ENCODE data around the gene FXYD3.
"Not testable (repeated sequence)": the region's sequence is repeated elsewhere in the genome, so short reads cannot be mapped to it uniquely, and the experiment has no call there.

Gene FXYD3

DNA sequence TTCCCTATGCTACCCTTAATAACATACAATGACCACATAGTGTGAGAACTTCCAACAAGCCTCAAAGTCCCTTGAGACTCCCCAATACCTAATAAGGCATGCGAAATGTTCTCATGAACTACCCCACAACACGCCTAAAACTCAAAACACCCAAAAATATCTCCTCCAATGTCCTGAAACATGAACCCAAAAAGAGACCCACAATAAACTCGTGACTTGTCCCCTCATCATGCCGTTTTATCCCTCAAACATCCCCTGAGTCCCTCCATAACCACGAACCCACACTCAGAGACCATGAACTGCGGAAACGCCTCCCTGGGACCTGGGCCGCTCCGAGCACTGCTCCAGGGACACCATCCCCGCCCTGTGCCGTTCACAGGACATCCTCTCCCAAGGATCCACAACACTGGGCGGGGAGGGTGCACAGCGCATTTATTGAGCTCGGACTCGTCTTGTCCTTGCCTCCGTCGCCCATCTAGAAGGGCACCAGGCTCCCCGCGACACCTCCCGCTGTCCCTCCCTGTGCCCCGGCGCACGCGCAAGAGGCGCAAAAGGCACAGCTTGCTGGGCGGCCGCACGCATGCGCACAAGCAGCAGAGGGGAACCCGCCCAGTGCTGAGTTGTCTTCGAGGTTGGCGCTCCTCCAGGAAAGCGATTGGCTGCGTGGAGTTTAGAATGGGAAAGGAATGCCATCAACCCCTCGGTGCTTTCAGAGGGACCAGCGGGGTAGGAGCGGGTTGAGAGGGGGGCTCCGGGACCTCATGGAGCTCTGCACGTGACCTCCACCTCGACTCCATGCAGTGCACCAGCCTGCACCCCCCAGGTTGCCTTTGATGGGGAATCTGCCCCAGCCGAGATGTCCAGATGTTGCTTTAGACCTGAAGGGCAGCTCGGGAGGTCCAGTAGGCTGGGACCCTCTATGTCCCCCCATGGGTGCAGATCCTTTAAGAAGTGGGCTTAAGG, 8.8 kb downstream of the FXYD3 start:
- DNase-seq (ENCODE audit: low read depth) = peak; percentile 77

DNA sequence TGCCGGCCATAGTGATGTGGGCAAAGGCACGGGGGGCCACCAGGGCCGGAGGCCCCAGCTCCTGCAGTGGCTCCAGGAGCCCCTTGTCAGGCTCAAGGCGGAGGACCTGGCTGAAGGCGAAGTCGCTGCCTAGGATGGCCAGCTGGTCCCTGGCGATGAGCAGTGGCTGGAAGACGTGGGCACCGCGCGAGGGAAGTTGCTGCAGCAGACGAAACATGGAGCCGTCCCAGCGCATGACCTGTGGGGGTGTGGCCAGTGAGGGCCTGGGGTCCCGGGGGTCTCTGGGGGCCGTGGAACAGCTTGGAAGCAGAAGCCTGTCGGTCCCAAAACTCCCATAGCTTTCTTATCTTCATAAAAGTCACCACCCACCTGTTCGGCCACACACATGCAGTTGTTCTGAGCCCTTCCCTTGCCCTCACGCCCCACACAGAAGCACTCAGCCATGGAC, 9.7 kb downstream of the FXYD3 start:
- no peak for DNase-seq (ENCODE audit: low read depth)

DNA sequence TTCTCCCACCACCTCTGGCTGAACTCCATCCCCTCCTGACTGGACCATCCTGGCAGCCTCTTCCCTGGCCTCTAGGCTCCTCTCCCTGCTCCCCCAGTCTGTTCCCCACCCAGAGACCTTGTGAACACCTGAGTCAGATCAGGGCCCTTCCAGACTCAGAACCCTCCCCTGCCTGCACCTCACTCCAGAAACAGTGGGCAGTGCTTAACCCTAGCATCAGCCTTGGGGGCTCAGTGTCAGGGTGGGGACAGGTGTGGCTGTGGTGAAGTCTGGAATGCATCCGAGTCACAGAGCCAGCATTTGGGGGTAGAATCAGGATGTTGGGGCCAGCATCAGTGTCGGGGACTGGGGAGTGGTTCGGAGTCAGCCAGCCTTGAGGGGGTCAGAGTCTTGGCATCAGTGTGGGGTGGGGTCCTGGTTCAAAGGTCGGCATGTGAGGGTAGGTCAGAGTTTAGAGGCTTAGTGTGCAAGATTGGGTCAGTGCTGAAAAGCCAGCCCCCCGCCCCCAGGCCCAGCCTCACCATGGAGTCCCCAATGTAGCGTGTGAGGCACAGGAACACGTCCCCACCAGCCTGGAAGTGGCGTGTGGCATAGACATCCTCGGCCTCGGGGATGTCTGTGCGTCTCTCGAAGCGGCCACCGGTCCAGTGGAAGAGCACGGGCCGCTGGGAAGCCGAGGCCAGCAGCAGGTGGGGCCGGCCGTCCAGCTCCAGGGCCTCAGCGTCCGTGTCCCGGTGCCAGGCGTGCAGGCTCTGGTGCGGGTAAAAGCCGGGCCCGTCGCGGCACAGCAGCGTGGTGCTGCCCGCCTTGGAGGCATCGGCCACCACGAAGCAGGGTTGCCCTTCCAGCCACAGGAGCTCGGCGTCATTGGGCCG, 10.4 kb downstream of the FXYD3 start:
- no peak for DNase-seq (ENCODE audit: low read depth)

DNA sequence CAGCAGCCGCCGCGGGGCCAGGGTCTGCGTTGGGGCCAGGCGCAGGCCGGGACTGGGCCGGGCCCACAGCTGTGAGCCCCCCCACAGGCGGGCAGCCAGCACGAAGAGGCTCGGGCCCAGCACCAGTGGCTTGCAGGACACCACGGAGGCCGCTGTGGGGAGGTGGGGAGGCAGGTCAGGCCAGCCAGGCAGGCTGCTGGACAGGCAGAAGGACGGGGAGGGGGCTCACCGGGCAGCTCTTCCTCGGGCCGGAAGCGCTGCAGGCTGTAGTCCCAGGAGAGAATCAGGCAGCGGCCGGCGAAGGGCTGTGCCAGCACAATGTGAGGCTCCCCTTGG, 11.0 kb downstream of the FXYD3 start:
- DNase-seq (ENCODE audit: low read depth) = no peak

DNA sequence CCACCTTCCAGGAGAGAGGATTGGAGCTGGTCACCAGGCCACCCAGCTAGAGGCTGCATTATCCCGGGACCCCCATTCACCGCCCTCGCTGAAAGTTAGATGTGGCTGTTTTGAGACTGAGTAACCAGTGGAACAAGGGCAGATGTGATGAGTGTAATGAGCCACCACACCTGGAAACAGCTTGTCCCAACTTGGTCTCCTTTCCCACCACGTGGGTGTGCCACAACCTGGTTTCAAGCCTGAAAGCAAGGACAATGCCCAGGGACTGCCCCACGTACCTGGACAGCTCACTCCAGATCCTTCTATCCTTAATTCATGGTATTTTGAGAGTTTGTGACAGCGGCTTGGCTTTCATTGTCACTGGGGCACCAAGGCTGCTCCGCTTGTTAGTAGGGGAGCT, 12.2 kb downstream of the FXYD3 start:
- DNase-seq (ENCODE audit: low read depth) = no peak

DNA sequence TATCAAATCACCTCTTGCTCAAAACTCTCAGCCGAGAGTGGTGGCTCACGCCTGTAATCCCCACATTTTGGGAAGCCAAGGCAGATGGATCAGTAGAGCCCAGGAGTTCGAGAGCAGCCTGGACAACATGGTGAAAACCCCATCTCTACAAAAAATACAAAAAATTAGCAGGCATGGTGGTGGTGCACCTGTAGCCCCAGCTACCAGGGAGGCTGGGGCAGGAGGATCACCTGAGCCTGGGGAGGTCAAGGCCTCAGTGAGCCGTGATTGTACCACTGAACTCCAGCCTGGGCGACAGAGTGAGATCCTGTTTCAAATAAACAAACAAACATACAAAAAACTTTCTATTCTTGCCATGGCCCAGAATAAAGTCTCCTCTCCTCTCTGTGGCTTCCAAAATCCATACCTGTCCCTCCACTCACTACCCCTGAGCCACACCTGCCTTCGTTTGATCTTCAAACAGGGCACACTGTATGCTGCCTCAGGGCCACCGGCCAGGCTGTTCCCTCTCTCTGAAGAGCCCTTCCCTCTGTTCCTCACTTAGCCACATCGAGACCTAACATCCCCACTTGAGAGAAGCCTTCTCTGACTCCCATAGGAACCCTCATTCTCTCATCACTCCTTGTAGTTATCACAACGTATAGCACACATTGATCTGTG, 12.9 kb downstream of the FXYD3 start:
- no peak for DNase-seq (ENCODE audit: low read depth)

DNA sequence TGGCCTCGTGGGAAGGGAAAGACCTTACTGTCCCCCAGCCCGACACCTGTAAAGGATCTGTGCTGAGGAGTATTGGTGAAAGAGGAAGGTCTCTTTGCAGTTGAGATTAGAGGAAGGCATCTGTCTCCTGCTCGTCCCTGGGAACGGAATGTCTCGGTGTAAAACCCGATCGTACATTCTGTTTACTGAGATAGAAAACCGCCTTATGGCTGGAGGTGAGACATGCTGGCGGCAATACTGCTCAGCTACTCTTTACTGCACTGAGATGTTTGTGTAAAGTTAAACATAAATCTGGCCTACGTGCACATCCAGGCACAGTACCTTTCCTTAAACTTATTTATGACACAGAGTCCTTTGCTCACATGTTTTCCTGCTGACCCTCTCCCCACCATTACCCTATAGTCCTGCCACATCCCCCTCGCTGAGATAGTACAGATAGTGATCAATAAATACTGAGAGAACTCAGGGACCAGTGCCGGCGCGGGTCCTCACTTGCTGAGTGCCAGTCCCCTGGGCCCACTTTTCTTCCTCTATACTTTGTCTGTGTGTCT, 14.2 kb downstream of the FXYD3 start:
- DNase-seq (ENCODE audit: low read depth) = not testable (repeated sequence)

DNA sequence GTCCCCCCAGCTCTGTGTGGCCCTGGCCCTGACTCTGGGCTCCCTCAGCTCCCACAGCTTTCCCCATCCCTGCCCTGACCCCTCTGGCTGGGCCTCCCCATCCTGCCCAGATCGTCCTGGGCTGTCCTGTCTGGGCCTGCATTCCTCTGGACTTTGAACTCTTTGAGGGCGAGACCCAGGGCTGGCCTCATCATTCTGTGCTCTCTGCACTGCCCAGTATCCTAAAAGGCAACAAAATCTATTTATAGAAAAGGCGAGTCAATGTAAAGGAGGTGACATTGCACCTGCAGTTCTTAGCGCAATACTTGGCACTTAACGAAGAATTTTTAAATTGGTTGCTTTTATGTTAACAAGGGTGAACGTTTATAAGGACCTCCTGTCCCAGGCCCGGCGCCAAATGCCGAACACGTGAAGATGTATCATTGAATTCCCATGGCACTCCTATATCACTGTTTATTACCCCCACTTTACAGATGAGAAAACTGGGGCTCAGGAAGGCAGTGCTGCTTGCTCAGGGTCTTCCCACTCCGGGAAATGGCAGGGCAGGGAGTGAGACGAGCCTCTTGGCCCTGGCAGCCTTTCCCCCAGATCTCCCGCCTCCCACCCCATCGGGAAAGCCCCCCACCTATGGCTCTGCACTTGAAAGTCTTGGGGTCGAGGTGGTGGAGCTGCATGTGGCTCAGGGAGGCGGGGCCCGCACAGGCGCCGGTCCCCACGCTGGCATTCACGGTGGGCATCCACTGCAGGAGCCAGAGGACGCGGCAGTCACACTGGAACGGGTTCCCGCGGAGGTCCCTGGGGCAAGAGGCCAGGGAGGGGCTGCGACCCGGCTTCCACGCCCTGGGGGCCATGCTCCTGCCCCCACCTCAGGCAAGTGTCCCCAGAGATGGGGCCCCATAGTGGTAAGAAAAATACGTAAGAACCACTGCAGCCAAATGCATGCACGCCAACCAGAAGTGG, 15.4 kb downstream of the FXYD3 start:
- DNase-seq (ENCODE audit: low read depth) = no peak

DNA sequence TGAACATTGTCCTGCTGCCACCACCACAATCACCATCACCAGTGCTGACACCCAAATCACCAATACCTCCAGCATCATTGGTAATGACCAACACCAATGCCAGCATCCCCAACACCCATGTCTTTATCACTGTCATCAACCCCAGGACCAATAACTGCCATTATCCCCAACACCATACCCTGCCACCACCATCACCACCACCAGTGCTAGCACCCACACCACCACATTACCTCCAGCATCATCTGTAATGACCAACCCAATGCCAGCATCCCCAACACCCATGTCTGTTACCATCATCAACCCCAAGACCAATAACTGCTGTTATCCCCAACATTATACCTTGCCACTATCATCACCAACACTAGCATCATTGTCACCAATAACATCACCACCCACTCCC, 16.6 kb downstream of the FXYD3 start:
- DNase-seq (ENCODE audit: low read depth) = no peak

DNA sequence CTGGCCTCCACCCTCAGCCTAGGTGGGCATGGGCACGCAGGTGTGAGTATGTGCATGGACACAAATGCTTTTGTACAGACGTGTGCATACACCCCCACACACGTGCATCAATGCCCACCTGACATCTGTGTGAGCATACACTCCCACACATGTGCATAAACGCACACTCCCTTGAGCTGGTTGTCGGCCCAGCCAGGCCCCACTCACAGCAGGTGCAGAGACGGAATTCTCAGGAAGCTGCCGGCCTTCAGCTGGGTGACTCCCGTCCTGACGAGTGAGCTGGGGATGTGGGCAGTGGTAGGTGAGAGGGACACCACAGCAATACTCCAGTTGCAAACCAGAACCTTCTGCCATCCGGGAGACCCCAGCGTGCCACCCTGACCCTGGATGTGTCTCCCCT, 18.2 kb downstream of the FXYD3 start:
- no peak for DNase-seq (ENCODE audit: low read depth)

DNA sequence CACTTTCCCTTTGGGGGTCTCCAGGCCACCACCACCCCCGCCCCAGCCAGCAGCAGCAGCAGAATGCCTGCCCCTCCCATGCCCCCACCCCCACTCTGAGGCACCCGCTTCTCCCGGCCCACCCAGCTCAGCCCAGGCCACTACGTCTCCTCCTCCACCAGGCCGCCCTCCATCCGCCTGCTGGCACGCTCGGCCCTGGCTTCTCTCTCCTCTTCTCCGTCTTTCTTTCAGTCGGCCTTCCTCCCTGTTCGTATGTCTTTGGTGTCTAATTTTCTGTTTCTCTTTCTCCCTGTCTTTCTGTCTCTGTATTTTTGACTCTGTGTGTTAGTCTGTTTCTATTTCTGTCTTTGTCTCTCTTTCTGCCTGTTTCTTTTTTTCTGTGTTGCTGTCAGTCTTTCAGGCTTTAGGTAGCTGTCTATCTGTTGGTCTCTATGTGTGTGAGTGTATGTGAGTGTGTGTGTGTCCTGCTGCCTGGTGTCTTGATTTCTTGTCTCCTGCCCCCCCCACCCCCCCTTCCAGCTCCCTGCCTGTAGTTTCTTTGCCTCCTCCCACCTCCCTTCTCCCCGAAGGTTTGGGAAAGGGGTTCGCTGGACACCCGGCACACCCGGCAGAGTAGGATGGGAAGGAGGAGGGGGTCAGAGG, 19.1 kb downstream of the FXYD3 start, which contains the start of gene LGI4:
Gene LGI4 (minus strand): TSS at position 459 of the 642 bp plus-strand sequence. CDS start 379 bp downstream, at position 80.
- no peak for DNase-seq (ENCODE audit: low read depth)

DNA sequence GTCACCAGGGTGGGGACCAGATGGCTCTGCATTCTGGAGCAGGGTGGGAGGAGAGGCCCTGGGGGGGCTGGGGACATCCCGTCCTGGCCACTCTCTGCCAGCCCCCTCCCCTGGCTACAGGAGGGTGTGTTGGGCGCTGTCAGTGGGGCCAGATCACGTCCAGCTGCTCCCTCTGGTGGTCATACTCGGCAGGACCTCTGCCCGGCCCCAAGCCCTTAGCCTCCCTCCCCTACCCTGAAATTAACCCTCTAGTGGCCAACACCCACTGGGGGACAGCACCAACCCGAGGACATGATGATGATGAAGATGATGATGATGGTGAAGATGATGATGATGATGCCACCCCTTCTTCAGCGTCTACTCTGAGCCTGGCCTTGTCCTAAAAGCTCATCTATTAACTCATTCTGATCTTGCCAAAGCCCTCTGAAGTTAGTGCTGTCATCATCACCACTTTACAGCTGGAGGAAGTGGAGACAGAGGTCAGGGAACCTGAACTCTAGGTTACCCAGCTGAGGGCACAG, 19.8 kb downstream of the FXYD3 start:
- peak; percentile 32 for DNase-seq (ENCODE audit: low read depth)

DNA sequence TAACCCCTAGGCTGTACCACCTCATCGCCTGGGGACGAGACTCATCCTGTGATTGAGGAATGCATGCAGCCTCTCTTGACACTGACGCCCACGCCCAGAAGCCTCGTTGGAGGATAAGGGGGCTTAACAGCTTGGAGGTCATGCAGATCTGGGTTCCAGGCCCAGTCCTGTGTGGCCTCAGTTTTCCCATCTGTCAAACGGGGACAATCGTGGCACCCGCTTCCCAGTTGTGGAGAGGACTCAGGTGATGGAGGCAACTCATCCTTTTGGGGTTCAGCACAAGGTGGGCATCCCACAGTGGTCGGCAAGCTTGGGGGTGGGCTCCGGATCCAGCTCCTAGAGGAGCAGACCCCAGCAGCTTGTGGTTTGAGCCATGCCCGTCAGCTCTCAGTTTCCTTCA, 20.6 kb downstream of the FXYD3 start:
- DNase-seq (ENCODE audit: low read depth) = no peak

DNA sequence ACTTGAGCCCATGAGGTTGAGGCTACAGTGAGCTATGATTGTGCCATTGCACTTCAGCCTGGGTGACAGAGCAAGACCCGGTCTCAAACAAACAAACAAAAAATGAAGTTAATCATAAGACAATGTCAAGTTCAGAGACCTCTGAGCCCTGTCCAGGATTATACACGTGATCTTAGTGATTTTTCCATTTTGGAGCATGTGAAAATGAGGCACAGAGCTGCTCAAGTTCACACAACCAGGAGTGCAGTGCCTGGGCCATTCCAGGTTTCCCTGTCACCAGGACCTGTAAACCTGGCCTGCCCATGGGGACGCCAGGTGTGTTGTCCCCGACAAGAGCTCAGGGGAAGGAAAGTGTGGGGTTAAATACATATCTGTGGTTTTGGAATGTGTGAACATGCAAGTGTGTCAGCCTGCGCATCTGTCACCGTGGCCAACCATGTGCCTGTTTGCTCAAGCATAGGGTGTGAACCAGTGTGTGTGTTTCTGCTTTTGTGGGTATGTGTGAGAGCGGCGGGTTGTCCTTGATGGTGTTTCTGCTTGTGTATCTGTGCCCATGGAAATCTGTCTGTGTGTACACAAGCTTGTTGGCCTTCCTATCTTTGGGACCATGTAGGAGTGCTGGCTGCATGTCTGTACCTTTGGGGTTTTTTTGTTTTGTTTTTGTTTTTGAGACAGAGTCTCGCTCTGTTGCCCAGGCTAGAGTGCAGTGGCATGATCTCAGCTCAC, 21.5 kb downstream of the FXYD3 start:
- DNase-seq (ENCODE audit: low read depth) = no peak

DNA sequence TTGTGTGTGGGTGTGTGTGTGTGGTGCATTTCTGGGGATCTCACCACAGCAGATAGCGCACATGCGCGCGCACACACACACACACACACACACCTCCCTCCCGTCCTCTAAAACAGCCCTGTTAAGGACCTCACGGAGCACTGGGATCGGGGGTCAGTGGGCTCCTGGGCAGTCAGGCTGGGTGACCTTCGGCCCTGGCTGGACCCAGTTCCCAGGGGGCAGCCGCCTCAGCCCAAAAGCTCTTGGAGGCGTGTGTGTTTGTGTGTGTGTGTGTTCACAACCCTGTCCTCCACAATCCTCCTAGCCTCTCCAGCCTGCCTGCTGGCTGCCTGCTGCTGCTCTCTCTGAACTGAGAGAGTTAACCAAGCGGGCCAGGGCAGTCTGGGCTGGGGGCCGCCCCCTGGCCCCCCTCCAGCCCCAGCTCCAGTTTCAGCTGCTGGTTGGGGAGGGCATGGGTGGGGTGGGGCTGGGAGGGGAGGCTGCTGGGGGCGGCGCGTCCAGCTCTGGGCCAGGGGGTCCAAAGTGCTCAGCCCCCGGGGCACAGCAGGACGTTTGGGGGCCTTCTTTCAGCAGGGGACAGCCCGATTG, 22.8 kb downstream of the FXYD3 start, which contains the start of gene FXYD1:
Gene FXYD1 (plus strand): TSS at position 520 of the 588 bp plus-strand sequence. CDS start 1,256 bp downstream, outside the sequence.
- DNase-seq (ENCODE audit: low read depth) = no peak

DNA sequence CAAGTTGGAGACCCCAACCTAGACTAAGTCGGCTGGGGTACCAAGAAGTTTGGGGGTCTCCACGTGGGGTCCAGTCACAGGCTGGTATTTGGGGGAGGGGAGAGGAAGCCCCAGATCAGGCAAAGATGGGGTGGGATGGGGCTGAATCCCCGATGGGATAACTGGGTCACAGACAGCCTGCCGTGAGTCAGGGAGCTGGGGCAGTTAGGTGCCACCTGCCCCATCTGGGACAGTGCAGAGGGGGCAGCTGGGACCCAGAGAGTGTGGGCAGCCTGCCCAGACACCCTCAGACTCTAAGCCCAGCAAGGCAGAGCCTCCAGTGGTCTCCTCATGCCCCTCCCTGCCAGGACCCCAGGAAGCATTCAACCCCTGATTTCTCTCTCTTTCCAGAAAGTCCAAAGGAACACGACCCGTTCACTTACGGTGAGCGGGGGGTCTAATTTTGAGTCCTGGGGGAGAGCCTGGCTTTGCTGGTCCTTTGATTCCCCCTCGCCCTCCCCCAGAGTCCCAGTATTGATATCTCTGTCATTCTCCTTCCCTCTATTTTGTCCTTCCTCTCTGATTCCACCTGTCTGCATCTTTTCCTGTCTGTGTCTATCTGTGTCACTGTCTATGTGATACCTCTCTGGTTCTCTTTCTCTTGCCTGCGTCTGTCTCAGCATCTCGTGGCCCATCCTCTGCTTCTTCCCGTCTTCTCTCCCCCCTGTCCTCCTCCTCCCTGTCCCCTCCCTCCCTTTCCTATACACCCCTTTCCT, 24.8 kb downstream of the FXYD3 start:
- DNase-seq (ENCODE audit: low read depth) = no peak

DNA sequence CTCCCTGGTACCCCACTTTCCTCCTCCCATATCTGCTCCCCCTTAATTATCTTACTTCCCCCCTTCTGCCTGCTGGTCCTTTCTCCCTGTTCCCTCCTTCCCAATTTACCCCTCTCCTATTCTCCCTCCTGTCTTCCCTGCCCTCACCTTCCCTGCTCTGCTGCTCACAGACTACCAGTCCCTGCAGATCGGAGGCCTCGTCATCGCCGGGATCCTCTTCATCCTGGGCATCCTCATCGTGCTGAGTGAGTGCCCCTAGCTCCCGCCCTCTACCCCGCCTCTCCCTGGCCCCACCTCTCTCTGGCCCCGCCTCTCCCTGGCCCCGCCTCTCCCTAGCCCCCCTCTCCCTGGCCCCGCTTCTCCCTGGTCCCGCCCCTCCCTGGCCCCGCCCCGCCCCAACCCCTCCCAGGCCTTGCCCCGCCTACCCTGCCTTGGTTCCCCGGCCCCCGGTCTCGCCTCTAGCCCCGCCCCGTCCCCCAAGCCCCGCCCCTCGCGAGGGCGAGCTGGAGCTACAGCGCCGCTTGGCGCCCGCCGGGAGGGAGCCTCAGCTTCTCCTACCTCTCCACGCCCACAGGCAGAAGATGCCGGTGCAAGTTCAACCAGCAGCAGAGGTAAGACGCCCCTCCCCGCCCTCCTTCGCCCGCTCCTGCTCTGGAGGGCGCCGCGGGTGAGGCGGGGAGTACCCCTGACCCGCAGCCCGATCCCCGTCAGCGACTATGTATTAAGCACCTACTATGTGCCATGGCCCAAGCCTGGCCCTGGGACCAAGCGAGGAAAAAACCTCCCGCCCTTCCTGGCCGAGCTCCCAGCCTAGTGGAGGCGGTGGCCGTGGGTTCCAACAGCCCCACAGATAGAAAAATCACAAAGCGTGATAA, 25.6 kb downstream of the FXYD3 start:
- peak; percentile 96 for DNase-seq (ENCODE audit: low read depth)
